Adrenal gland (tissue), 5 donors: ENCODE measurements around the gene GZMH.

Experiments
- POLR2A ChIP-seq, 2 donors: fragments of 450-650 bp; IDR thresholded peaks; one replicate each; pipeline ENCODE4 v1.6.1; 2017; ENCODE audit warnings: antibody characterized with exemption in 2 of 2, mild to moderate bottlenecking in 2 of 2, moderate library complexity in 1 of 2
- TF ChIP-seq, protein P1 (sequence below), 6 experiments: fragments of 450-650 bp in 4 of 6; fragments of 200-600 bp in 2 of 6; sonication (generic) in 1 of 6; IDR thresholded peaks; 1 replicate in 5 of 6; 2 replicates in 1 of 6; pipeline versions ENCODE4 v1.5.1 to v1.8.0; 2016 to 2021; ENCODE audit warnings: antibody characterized with exemption in 6 of 6, mild to moderate bottlenecking in 2 of 6, moderate library complexity in 1 of 6
- donor health status: DM: no; HTN: no; CAD: no.

- TF ChIP-seq, protein P1, sequence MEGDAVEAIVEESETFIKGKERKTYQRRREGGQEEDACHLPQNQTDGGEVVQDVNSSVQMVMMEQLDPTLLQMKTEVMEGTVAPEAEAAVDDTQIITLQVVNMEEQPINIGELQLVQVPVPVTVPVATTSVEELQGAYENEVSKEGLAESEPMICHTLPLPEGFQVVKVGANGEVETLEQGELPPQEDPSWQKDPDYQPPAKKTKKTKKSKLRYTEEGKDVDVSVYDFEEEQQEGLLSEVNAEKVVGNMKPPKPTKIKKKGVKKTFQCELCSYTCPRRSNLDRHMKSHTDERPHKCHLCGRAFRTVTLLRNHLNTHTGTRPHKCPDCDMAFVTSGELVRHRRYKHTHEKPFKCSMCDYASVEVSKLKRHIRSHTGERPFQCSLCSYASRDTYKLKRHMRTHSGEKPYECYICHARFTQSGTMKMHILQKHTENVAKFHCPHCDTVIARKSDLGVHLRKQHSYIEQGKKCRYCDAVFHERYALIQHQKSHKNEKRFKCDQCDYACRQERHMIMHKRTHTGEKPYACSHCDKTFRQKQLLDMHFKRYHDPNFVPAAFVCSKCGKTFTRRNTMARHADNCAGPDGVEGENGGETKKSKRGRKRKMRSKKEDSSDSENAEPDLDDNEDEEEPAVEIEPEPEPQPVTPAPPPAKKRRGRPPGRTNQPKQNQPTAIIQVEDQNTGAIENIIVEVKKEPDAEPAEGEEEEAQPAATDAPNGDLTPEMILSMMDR (IDR thresholded peaks at IDR 0.05), result no peak
- no peak for TF ChIP-seq POLR2A (IDR thresholded peaks at IDR 0.05)
These were observed 32.7 kb downstream of the GZMH start for GRCh38 chr14:24576771-24577170.
